Right lobe of liver (tissue), 6 donors: ENCODE measurements around the gene TTLL5. TPM values are rescaled to one million over a fixed set of nuclear protein-coding genes. Genes with fewer than 3 reads are reported as not detected.

Experiments used
- ATAC-seq, 4 donors: fragments of 200-7000 bp; cut with Tn5 transposase; one replicate each; pipeline ENCODE4 v1.9.1; 2020; ENCODE audit warnings: mild to moderate bottlenecking in 4 of 4, moderate library complexity in 4 of 4
- DNase-seq, 3 donors: peaks; one replicate each; pipeline ENCODE4 v3.0.0-alpha.2; 2020
- H3K27ac ChIP-seq, 3 donors: fragments of 200-600 bp; one replicate each; pipeline ENCODE4 v1.8.0; 2022
- H3K27me3 ChIP-seq, 2 donors: fragments of 200-600 bp; one replicate each; pipeline ENCODE4 v1.8.0; 2022
- H3K36me3 ChIP-seq, 4 donors: fragments of 200-600 bp; sonication (generic) in 1 of 4; one replicate each; pipeline versions ENCODE4 v1.5.1 to v1.8.0; 2017 to 2022; ENCODE audit warnings: control low read depth in 1 of 4
- H3K4me1 ChIP-seq, 4 donors: fragments of 200-600 bp; sonication (generic) in 1 of 4; one replicate each; pipeline versions ENCODE4 v1.5.1 to v1.8.0; 2017 to 2022; ENCODE audit warnings: control low read depth in 1 of 4
- H3K4me3 ChIP-seq, 3 donors: fragments of 200-600 bp; one replicate each; pipeline ENCODE4 v1.8.0; 2022
- H3K9me3 ChIP-seq, 4 donors: fragments of 200-600 bp; sonication (generic) in 1 of 4; one replicate each; pipeline versions ENCODE4 v1.5.1 to v1.8.0; 2017 to 2022; ENCODE audit warnings: control low read depth in 1 of 4
- POLR2A ChIP-seq: fragments of 450-650 bp; IDR thresholded peaks from one replicate; pipeline ENCODE4 v1.6.1; 2017; ENCODE audit warnings: antibody characterized with exemption, mild to moderate bottlenecking
- WGBS: methylation state at CpG from one replicate; pipeline ENCODE4 v1.1.6; 2018; ENCODE audit warnings: low coverage, low lambda C conversion rate; ENCODE audit not compliant: insufficient coverage; ENCODE audit errors: missing lambda C conversion rate; 5-methylcytosine and 5-hydroxymethylcytosine counted together
- intact Hi-C, 2 donors: fragments of 100-400 bp; cut with DNase I; formaldehyde crosslinking; loops; one replicate each; pipeline versions ENCODE4 v1.11.2 to v1.14.1; 2022
- total RNA-seq, 6 experiments: library from RNA; depleted of rRNA in 2 of 6; stranded (reverse); fragments of >200 nt in 2 of 6; fragmentation: NEBNext Ultra II Directional in 3 of 6; extraction: Animal tissue kit (Norgen Biotek cat#: 25700) in 3 of 6; gene quantifications; one replicate each; pipeline versions ENCODE4 v1.1.0 to v1.2.4, GENCODE V29; 2016 to 2023
- TF ChIP-seq, protein P1 (sequence below), 4 donors: fragments of 200-600 bp in 3 of 4; fragments of 450-650 bp in 1 of 4; IDR thresholded peaks; one replicate each; pipeline versions ENCODE4 v1.5.1 to v1.8.0; 2016 to 2022; ENCODE audit warnings: antibody characterized with exemption in 4 of 4, mild to moderate bottlenecking in 2 of 4
- donor health status: DM: no; HTN: yes; CAD: no.
- donor health status: DM: no; HTN: no; CAD: no.
- donor health status: DM: no; HTN: no; CAD: no.
- donor health status: DM: no; HTN: yes; CAD: no.
- donor health status: DM: no; HTN: yes; CAD: no.

TTLL5 gene
- total RNA-seq, 6 experiments from 2014 or later = 7.4 to 13.8 (median 11.9) TPM

DNA sequence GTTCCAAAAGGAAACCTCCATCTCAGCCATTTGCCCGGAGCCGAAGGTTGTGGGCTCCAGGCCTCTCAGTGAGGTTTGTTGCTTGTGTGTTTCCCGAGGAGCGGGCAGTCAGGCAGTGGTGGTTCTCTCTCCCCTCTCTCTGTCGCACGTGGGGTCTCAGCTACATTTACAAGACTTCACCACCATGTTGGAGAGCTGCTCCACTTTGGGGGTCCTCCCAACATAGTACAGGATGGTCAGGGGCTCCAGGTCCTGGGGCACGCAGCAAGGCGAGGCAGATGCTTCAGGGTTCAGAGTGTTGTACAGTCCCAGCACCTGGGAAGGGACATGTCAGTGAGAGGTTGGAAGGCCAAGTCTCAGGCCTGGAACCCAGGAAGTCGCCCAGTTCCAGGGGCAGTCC, 298.0 kb downstream of the TTLL5 start:
- DNase-seq (no peak), ATAC-seq (peak in 1 of 4 donors; percentile 22)
- TF ChIP-seq POLR2A = no peak
- TF ChIP-seq, protein P1, sequence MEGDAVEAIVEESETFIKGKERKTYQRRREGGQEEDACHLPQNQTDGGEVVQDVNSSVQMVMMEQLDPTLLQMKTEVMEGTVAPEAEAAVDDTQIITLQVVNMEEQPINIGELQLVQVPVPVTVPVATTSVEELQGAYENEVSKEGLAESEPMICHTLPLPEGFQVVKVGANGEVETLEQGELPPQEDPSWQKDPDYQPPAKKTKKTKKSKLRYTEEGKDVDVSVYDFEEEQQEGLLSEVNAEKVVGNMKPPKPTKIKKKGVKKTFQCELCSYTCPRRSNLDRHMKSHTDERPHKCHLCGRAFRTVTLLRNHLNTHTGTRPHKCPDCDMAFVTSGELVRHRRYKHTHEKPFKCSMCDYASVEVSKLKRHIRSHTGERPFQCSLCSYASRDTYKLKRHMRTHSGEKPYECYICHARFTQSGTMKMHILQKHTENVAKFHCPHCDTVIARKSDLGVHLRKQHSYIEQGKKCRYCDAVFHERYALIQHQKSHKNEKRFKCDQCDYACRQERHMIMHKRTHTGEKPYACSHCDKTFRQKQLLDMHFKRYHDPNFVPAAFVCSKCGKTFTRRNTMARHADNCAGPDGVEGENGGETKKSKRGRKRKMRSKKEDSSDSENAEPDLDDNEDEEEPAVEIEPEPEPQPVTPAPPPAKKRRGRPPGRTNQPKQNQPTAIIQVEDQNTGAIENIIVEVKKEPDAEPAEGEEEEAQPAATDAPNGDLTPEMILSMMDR (IDR thresholded peaks at IDR 0.05) = no peak
- Histone ChIP-seq H3K27ac (no peak overlapping the region), H3K4me1 (no peaks in the 10 kb centered on the region), H3K4me3 (no peak overlapping the region), H3K36me3 (peaks cover 0 to 5% (median under 1%) of the 10 kb centered on the region in 4 donors), H3K27me3 (no peaks in the 10 kb centered on the region), H3K9me3 (no peaks in the 10 kb centered on the region)
- intact Hi-C loops = no loop called here
- 90% methylated on average over 3 of the region's 9 CpGs for WGBS

DNA sequence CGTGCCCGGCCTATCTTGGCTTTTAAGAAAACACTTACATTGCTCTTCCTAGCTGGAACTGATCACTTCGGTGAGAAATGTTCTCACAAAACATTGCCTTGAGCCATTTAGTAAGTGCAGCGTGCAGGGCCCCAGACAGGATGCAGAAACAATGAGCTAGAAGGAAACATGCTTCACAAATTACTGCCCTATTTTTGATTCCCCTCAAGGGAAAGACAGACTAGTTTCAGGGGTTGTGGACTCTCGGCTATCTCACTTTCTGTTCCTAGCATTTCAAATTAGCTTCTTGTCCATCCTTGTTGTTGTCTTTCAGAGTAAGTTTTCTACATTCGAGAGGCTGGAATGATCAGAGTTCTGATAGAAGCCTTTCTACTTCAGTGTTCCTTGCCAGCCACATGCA, 299.2 kb downstream of the TTLL5 start:
- 71% methylated on average over 6 of the region's 6 CpGs for WGBS
- TF ChIP-seq, protein P1 (IDR thresholded peaks at IDR 0.05) = no peak
- no peak for TF ChIP-seq POLR2A
- no peak overlapping the region for H3K27ac ChIP-seq

DNA sequence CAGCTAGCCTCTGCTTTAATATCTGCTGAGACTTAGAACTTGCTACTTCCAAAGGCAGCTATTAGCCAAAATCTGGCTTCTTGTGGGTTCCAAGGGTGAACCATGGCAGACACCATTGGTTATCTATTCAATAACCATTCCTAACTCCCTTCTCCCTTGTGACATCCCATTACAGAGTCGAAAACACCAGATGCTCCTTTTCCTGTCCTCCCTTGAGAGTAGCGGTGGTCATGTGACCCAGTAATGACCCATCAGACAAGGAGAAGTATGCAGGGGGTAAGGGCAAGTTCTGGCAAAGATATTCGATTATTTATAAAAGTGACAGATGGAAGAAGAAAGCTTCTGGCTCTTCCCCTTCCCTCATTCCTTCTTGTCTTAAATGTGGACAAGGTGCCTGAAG, 300.6 kb downstream of the TTLL5 start:
- H3K27ac ChIP-seq = no peak overlapping the region
- H3K36me3 ChIP-seq = peaks cover 0 to 2% (median 0%) of the 10 kb centered on the region in 4 donors
- 69% methylated on average over 3 of the region's 3 CpGs for WGBS
- no peaks in the 10 kb centered on the region for H3K27me3 ChIP-seq
- ATAC-seq (no peak), DNase-seq (no peak)
- H3K4me1 ChIP-seq = no peaks in the 10 kb centered on the region
- intact Hi-C loops = no loop called here
- H3K4me3 ChIP-seq = no peak overlapping the region
- TF ChIP-seq POLR2A = no peak
- TF ChIP-seq, protein P1 (IDR thresholded peaks at IDR 0.05) = no peak
- H3K9me3 ChIP-seq = no peaks in the 10 kb centered on the region

More for the DNA sequence above, 299.2 kb downstream of the TTLL5 start:
- Histone ChIP-seq H3K27me3 (no peaks in the 10 kb centered on the region), H3K4me3 (no peak overlapping the region), H3K36me3 (peaks cover 0 to 2% (median 0%) of the 10 kb centered on the region in 4 donors), H3K4me1 (no peaks in the 10 kb centered on the region), H3K9me3 (no peaks in the 10 kb centered on the region)
- DNase-seq (no peak), ATAC-seq (no peak)
- intact Hi-C loops = no loop called here

DNA sequence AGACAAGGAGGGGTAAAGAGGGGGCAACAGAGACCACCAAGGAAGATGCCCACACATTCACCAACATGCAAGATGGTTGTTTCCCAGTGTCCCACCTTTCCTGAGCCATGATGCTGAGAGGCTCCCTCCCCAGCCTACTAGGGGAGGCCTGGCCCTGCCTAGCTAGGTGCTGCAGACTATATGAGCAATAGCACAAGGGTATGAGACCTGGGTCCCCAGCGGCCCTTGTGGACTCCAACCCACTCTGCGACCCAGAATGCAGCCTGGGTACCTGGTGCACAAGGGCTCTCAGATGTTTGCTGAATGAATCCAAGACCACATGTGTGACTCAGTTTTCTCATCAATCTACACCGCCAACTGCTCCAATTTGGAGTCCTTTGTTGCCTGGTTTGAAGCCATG, 306.8 kb downstream of the TTLL5 start:
- Histone ChIP-seq H3K9me3 (no peaks in the 10 kb centered on the region), H3K4me3 (no peak overlapping the region), H3K27me3 (no peaks in the 10 kb centered on the region), H3K36me3 (peaks cover 0 to 6% (median 0%) of the 10 kb centered on the region in 4 donors), H3K27ac (no peak overlapping the region), H3K4me1 (no peaks in the 10 kb centered on the region)
- no peak for ATAC-seq
- no peak for DNase-seq
- intact Hi-C loops = no loop called here
- no peak for TF ChIP-seq POLR2A
- TF ChIP-seq, protein P1 (IDR thresholded peaks at IDR 0.05) = no peak
- WGBS = 100% methylated on average over 1 of the region's 3 CpGs

- no peak for TF ChIP-seq POLR2A
- TF ChIP-seq, protein P1 (IDR thresholded peaks at IDR 0.05) = no peak
- ATAC-seq (no peak), DNase-seq (no peak)
- WGBS = 80% methylated on average over 3 of the region's 4 CpGs
- no peak overlapping the region for H3K27ac ChIP-seq
- H3K4me3 ChIP-seq = no peak overlapping the region
- peaks cover 0 to 6% (median 0%) of the 10 kb centered on the region in 4 donors for H3K36me3 ChIP-seq
- no peaks in the 10 kb centered on the region for H3K4me1 ChIP-seq
- H3K9me3 ChIP-seq = no peaks in the 10 kb centered on the region
- intact Hi-C loops = no loop called here
- H3K27me3 ChIP-seq = no peaks in the 10 kb centered on the region
Measured at GRCh38 chr14:75968456-75968855, 307.4 kb downstream of the TTLL5 start.
